HCEC 1CT (cell line): Measurements from ENCODE around the gene ATP7B.

Experiments used
- DNase-seq: peaks from one replicate; pipeline ENCODE4 v3.0.0-alpha.2; 2017

Gene ATP7B

GRCh38 chr13:51976423-51976822 lies 34.8 kb downstream of the ATP7B start:
- DNase-seq = no peak

- DNase-seq = no peak
These were observed 36.8 kb downstream of the ATP7B start for GRCh38 chr13:51974482-51974881.

GRCh38 chr13:51971520-51972426 lies 39.5 kb downstream of the ATP7B start:
- no peak for DNase-seq

GRCh38 chr13:51970349-51970748 lies 40.9 kb downstream of the ATP7B start:
- no peak for DNase-seq

- DNase-seq = no peak
These were observed 43.5 kb downstream of the ATP7B start for GRCh38 chr13:51967482-51968446.

GRCh38 chr13:51966186-51966585 lies 45.1 kb downstream of the ATP7B start:
- DNase-seq = no peak

GRCh38 chr13:51961493-51962403 lies 49.5 kb downstream of the ATP7B start:
- DNase-seq = no peak

- DNase-seq = no peak
These were observed 50.5 kb downstream of the ATP7B start for GRCh38 chr13:51960766-51961165.

- no peak for DNase-seq
These were observed 51.5 kb downstream of the ATP7B start for GRCh38 chr13:51959773-51960172.

GRCh38 chr13:51958217-51958547 lies 53.1 kb downstream of the ATP7B start:
- no peak for DNase-seq

- DNase-seq = no peak
These were observed 53.7 kb downstream of the ATP7B start for GRCh38 chr13:51957377-51958216.

- DNase-seq = no peak
These were observed 54.5 kb downstream of the ATP7B start for GRCh38 chr13:51956717-51957116.

- no peak for DNase-seq
These were observed 55.2 kb downstream of the ATP7B start for GRCh38 chr13:51955816-51956603.

- DNase-seq = no peak
These were observed 55.9 kb downstream of the ATP7B start for GRCh38 chr13:51955281-51955771.

GRCh38 chr13:51953347-51954195 lies 57.7 kb downstream of the ATP7B start:
- no peak for DNase-seq

GRCh38 chr13:51950722-51951121 lies 60.5 kb downstream of the ATP7B start:
- no peak for DNase-seq

- no peak for DNase-seq
These were observed 65.0 kb downstream of the ATP7B start for GRCh38 chr13:51946163-51946669.

GRCh38 chr13:51945149-51945548 lies 66.1 kb downstream of the ATP7B start:
- no peak for DNase-seq

- DNase-seq = no peak
These were observed 66.8 kb downstream of the ATP7B start for GRCh38 chr13:51944428-51944827.
